ENCODE data around the gene IL3.

IL3 gene

DNA sequence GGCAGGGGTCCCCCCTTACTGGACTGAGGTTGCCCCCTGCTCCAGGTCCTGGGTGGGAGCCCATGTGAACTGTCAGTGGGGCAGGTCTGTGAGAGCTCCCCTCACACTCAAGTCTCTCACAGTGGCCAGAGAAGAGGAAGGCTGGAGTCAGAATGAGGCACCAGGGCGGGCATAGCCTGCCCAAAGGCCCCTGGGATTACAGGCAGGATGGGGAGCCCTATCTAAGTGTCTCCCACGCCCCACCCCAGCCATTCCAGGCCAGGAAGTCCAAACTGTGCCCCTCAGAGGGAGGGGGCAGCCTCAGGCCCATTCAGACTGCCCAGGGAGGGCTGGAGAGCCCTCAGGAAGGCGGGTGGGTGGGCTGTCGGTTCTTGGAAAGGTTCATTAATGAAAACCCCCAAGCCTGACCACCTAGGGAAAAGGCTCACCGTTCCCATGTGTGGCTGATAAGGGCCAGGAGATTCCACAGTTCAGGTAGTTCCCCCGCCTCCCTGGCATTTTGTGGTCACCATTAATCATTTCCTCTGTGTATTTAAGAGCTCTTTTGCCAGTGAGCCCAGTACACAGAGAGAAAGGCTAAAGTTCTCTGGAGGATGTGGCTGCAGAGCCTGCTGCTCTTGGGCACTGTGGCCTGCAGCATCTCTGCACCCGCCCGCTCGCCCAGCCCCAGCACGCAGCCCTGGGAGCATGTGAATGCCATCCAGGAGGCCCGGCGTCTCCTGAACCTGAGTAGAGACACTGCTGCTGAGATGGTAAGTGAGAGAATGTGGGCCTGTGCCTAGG lies 13.0 kb downstream of the IL3 start, which contains the start of gene CSF2:
TSS of gene CSF2 (plus strand) at position 559 of the 783 bp plus-strand sequence. CDS start at position 594, 35 bp downstream.
- no peak for FAIRE-seq

DNA sequence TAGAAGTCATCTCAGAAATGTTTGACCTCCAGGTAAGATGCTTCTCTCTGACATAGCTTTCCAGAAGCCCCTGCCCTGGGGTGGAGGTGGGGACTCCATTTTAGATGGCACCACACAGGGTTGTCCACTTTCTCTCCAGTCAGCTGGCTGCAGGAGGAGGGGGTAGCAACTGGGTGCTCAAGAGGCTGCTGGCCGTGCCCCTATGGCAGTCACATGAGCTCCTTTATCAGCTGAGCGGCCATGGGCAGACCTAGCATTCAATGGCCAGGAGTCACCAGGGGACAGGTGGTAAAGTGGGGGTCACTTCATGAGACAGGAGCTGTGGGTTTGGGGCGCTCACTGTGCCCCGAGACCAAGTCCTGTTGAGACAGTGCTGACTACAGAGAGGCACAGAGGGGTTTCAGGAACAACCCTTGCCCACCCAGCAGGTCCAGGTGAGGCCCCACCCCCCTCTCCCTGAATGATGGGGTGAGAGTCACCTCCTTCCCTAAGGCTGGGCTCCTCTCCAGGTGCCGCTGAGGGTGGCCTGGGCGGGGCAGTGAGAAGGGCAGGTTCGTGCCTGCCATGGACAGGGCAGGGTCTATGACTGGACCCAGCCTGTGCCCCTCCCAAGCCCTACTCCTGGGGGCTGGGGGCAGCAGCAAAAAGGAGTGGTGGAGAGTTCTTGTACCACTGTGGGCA lies 13.8 kb downstream of the IL3 start:
- FAIRE-seq: no peak

DNA sequence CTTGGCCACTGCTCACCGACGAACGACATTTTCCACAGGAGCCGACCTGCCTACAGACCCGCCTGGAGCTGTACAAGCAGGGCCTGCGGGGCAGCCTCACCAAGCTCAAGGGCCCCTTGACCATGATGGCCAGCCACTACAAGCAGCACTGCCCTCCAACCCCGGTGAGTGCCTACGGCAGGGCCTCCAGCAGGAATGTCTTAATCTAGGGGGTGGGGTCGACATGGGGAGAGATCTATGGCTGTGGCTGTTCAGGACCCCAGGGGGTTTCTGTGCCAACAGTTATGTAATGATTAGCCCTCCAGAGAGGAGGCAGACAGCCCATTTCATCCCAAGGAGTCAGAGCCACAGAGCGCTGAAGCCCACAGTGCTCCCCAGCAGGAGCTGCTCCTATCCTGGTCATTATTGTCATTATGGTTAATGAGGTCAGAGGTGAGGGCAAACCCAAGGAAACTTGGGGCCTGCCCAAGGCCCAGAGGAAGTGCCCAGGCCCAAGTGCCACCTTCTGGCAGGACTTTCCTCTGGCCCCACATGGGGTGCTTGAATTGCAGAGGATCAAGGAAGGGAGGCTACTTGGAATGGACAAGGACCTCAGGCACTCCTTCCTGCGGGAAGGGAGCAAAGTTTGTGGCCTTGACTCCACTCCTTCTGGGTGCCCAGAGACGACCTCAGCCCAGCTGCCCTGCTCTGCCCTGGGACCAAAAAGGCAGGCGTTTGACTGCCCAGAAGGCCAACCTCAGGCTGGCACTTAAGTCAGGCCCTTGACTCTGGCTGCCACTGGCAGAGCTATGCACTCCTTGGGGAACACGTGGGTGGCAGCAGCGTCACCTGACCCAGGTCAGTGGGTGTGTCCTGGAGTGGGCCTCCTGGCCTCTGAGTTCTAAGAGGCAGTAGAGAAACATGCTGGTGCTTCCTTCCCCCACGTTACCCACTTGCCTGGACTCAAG lies 14.6 kb downstream of the IL3 start:
- no peak for FAIRE-seq

- no peak for FAIRE-seq
Measured at GRCh38 chr5:132075719-132076077, 15.2 kb downstream of the IL3 start.

GRCh38 chr5:132076202-132076830 lies 15.9 kb downstream of the IL3 start:
- no peak for FAIRE-seq

DNA sequence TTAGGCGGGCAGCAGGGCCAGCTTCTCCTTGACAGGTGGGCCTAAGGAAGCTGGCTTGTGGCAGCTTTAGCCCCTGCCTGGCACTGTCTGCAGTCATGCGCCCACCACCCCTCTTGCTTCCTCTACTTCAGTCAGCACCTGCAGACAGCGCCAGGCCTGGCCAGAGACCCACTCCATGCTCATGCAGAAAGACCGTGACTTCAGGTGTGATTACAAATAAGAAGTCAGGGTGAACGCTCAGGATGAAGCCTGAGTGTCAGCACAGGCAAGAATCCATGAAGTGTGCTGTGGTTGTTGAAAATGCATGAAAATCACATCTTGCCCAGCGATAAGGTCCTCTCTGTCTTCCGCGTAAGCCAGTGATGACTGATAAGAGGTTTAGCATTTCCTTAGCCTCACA lies 16.5 kb downstream of the IL3 start:
- FAIRE-seq: no peak

DNA sequence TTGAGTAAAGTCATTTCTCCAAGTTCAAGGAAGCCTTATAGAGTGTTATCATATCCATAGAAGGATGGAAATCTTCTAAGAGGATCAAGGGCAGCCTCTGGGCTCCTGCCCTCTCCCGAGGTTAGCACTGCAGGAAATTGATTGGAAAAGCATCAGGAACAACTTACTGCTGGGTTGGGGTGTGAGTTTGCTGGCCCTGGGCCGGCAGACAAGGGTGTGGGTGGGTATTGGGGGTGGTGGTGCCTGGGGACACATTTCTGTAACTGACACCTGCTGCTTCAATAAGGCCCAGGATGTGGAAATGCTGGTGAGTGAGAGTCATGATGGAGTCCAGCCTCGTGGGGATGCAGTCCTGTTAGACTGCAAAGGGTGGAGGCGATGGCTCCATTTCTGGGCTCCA lies 18.6 kb downstream of the IL3 start:
- FAIRE-seq: no peak

DNA sequence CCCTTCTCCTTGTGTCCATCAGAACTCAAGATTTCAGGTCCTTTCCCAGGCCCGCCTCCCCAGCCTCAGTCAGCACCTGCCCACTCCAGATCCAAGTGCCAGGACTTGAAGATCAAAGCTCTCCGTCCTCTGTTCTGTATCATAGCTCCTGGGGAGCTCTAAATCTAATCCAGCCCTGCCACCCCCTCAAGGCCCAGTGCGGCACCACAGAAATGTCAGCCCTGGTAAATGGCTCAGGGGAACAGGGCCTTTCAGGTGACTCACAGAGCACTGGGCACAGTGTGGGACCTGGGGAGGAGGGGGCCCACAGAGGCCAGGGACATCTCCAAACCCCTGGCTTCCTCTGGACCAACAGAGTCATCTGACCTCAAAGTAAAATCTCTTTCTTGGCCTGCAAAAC lies 19.2 kb downstream of the IL3 start:
- no peak for FAIRE-seq

GRCh38 chr5:132080595-132080994 lies 20.1 kb downstream of the IL3 start:
- FAIRE-seq: no peak

GRCh38 chr5:132081458-132081857 lies 21.0 kb downstream of the IL3 start:
- FAIRE-seq: no peak

GRCh38 chr5:132082329-132083023 lies 22.0 kb downstream of the IL3 start:
- no peak for FAIRE-seq

GRCh38 chr5:132083071-132083678 lies 22.7 kb downstream of the IL3 start:
- FAIRE-seq: no peak

DNA sequence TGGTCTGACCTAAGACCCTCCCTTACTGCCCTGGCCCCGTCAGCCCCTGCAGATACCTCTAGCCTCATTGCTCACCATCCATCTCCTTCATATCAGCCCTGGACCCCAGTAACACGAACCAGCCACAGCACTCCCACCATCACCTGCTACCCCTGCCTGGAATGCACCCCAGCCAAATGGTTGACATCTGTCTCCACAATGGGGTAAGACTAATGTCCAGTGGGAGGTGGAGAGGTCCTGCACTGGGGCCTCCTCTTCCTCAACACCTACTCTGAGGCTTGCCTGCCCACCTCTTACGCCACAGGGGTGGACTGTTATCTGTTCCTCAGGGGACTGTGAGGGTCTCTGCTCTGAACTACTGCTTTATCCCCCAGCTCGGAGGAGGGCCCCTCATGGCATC lies 25.2 kb downstream of the IL3 start:
- FAIRE-seq: no peak

DNA sequence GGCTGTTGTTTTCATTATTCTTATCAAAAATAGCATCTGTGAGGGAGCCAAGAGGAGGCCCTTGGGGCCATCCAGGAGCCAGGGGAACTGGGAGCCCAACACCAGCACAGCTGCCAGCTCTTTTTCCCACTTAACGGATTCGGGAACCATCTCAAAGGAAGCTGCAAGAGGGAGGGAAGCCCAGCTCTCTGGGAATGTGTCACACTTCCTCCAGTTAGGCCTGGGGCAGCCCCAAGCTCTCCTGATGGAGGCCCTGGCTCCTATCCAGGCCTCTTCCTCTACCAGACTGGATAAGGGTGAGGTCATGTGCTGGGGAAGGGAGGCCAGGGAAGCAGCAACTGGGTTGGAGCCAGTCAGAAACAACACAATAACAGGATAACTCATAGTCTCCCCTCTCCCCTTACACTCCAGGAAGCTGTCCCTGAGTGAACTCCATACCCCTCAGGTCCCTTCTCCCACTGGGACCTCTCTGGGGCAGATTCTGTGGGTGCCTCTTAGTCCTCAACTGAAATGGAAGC lies 25.9 kb downstream of the IL3 start:
- no peak for FAIRE-seq

DNA sequence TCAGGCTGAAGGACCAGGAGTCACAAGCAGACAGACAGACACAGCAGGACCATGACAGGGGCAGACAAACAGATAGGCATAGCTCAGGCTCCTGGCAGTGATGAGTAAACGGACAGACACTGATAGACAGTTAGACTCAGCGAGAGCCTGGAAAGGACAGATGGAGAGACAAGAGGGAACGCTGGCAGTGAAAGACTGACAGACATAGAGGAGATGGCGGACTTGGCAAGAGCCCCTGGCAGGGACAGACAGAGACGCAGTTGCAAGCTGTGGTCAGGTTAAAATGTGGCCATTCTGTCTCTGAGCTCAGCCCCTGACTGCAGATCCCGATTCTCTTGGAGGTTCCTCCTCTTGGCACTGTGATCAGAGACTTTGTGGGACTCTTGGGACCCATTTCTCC lies 26.7 kb downstream of the IL3 start:
- FAIRE-seq: no peak

DNA sequence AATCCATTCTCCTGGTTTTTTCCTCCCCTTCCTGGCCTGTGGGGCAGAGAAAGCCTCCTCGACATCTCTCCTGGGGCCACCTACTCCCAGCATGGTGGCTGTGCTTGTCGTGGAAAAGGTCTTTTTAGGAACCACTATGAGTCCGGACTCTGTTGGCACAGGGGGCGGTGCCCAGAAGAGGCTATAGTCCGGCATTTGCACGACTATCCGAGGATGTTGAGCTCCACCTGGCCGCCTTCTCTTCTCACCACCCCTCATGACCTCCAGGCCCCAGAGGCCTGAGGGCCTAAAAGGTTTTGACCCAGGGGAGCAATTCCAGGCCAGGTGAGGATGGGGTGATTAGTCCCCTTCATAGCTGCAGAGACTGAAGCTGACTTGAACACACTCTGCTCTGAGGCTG lies 27.2 kb downstream of the IL3 start:
- no peak for FAIRE-seq

GRCh38 chr5:132089363-132089762 lies 28.9 kb downstream of the IL3 start:
- FAIRE-seq: no peak

DNA sequence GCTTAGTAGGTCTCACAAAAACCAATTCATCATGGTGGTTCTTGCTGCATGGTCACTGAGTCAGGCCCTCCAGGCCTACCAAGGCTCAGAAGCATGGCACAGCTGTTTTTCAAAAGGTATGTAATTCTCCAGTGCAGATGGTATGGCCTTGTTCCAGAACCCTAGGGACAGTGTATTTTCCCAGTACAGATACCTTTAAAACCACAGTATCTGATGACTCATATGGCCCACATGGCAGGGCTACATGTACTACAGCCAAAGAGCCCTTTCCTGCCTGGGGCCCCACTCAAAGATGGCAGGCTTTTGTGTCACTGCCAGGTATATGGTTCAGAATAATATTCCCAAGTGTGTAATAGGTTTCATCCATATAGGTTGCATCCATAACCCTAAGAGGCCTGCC lies 29.7 kb downstream of the IL3 start:
- no peak for FAIRE-seq

DNA sequence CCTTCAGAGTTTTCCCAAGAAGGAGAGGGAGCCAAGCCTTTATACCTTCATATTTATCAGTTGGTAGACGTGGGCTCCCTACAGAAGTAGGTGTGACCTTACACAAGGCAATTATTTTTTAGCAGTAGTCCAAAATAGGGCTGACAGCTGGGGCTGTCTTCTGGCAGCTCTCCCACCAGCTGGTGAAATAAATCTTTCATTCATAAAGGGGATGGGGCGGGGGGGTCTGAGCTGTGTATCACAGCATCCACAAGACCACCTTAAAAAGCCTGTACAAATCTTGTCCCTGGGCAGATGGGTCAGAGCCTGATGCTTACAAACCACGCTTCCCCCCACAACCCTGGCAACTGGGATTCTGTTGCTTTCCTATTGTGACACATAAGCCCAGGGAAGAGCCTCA lies 32.8 kb downstream of the IL3 start:
- FAIRE-seq: no peak

GRCh38 chr5:132094393-132095076 lies 34.1 kb downstream of the IL3 start:
- FAIRE-seq: no peak

- FAIRE-seq: no peak
Measured at GRCh38 chr5:132095077-132095410, 34.6 kb downstream of the IL3 start.
